Choroid plexus epithelial cell (primary cell): ENCODE measurements around the gene HTR4.

Experiments used
- DNase-seq: peaks from one replicate; pipeline ENCODE4 v3.0.0-alpha.2; 2010; ENCODE audit warnings: low read depth
- H3K4me3 ChIP-seq: 2 replicates; pipeline ENCODE4 v1.5.1; 2011; ENCODE audit warnings: low read depth, mild to moderate bottlenecking, control low read depth, low read length, moderate library complexity
- CTCF ChIP-seq: conservative IDR thresholded peaks from 2 replicates; pipeline ENCODE4 v1.5.1; 2011; ENCODE audit warnings: low read depth, mild to moderate bottlenecking, control low read depth, inconsistent platforms, low read length, moderate library complexity

Gene HTR4

GRCh38 chr5:148639081-148639480, 15.2 kb downstream of the HTR4 start:
- DNase-seq: no peak
- no peak overlapping the region for H3K4me3 ChIP-seq
- TF ChIP-seq CTCF: no peak

GRCh38 chr5:148636353-148636752, 18.0 kb downstream of the HTR4 start:
- DNase-seq: no peak
- H3K4me3 ChIP-seq: no peak overlapping the region
- no peak for TF ChIP-seq CTCF

- no peak for TF ChIP-seq CTCF
Measured at GRCh38 chr5:148635321-148636083, 18.8 kb downstream of the HTR4 start.

GRCh38 chr5:148633067-148633377, 21.3 kb downstream of the HTR4 start:
- TF ChIP-seq CTCF: no peak
- no peak overlapping the region for H3K4me3 ChIP-seq
- no peak for DNase-seq

More at GRCh38 chr5:148635321-148636083, 18.8 kb downstream of the HTR4 start:
- no peak overlapping the region for H3K4me3 ChIP-seq
- no peak for DNase-seq

GRCh38 chr5:148632255-148633066, 21.9 kb downstream of the HTR4 start:
- DNase-seq: no peak
- no peak overlapping the region for H3K4me3 ChIP-seq
- no peak for TF ChIP-seq CTCF

GRCh38 chr5:148626986-148627385, 27.3 kb downstream of the HTR4 start:
- H3K4me3 ChIP-seq: no peak overlapping the region
- no peak for DNase-seq
- TF ChIP-seq CTCF: no peak
